HepG2 (cell line): ENCODE measurements around the gene PRR36. TPM values are rescaled to one million over a fixed set of nuclear protein-coding genes. Genes with fewer than 3 reads are reported as not detected.

Experiments used
- CHD2 ChIP-seq: IDR thresholded peaks from 2 replicates; pipeline ENCODE4 v1.6.1; 2011; ENCODE audit warnings: low read depth, low read length, improper control_type of control experiment
- FOSL2 ChIP-seq: sonication (generic); formaldehyde crosslinking; IDR thresholded peaks from 2 replicates; pipeline ENCODE4 v1.4.0; 2020; ENCODE audit warnings: missing genetic modification reagents
- GMEB2 ChIP-seq: IDR thresholded peaks from 2 replicates; pipeline ENCODE4 v1.6.1; 2016; ENCODE audit warnings: missing biosample characterization, missing genetic modification reagents, low read depth
- TRAFD1 ChIP-seq: sonication (generic); formaldehyde crosslinking; IDR thresholded peaks from 2 replicates; pipeline ENCODE4 v1.5.1; 2020; ENCODE audit warnings: missing genetic modification reagents, mild to moderate bottlenecking, borderline replicate concordance
- ZFP37 ChIP-seq: sonication (generic); formaldehyde crosslinking; IDR thresholded peaks from 2 replicates; pipeline ENCODE4 v1.4.0; 2020; ENCODE audit warnings: missing genetic modification reagents, borderline replicate concordance
- ZGPAT ChIP-seq: IDR thresholded peaks from 2 replicates; pipeline ENCODE4 v1.6.1; 2016; ENCODE audit warnings: mild to moderate bottlenecking
- ZNF232 ChIP-seq: sonication (generic); formaldehyde crosslinking; IDR thresholded peaks from 2 replicates; pipeline ENCODE4 v1.4.0; 2020; ENCODE audit warnings: missing genetic modification reagents, borderline replicate concordance
- ZNF367 ChIP-seq: sonication (generic); formaldehyde crosslinking; IDR thresholded peaks from 2 replicates; pipeline ENCODE4 v1.4.0; 2020; ENCODE audit warnings: missing genetic modification reagents, borderline replicate concordance
- ZNF687 ChIP-seq: sonication (generic); formaldehyde crosslinking; IDR thresholded peaks from 2 replicates; pipeline ENCODE4 v1.5.1; 2020; ENCODE audit warnings: mild to moderate bottlenecking, missing genetic modification reagents, moderate library complexity
- ZNF746 ChIP-seq: sonication (generic); formaldehyde crosslinking; IDR thresholded peaks from 2 replicates; pipeline ENCODE4 v1.8.0; 2022; ENCODE audit warnings: mild to moderate bottlenecking, missing genetic modification reagents
- ZNF790 ChIP-seq: sonication (generic); formaldehyde crosslinking; IDR thresholded peaks from 2 replicates; pipeline ENCODE4 v1.8.0; 2022; ENCODE audit warnings: missing genetic modification reagents, mild to moderate bottlenecking, borderline replicate concordance
- polyA plus RNA-seq, 8 experiments: library from polyadenylated mRNA; depleted of rRNA in 3 of 8; stranded (reverse) in 7 of 8; unstranded in 1 of 8; fragments of >200 nt; fragmentation: Illumina TruSeq in 4 of 8; extraction: Trizol in 4 of 8; gene quantifications; 2 replicates each; pipeline versions ENCODE4 v1.2.1 to v1.2.3, GENCODE V29; 2011 to 2016; ENCODE audit warnings: low read depth in 4 of 8, missing spikeins in 1 of 8, mixed read lengths in 1 of 8; ENCODE audit not compliant: insufficient read depth in 1 of 8
- total RNA-seq, 5 experiments: library from RNA; depleted of rRNA; stranded (reverse); fragments of >200 nt; fragmentation: Illumina TruSeq; extraction: Trizol; gene quantifications; 2 replicates each; pipeline ENCODE4 v1.2.3, GENCODE V29; 2016; ENCODE audit warnings: low read depth in 1 of 5
- TF ChIP-seq, protein P1 (sequence below): sonication (generic); formaldehyde crosslinking; IDR thresholded peaks from 2 replicates; pipeline ENCODE4 v1.5.1; 2020; ENCODE audit warnings: mild to moderate bottlenecking, missing genetic modification reagents, borderline replicate concordance

PRR36 gene
- total and polyA plus RNA-seq, 2 of the 13 experiments (the other 11 are each of a cell fraction or from before 2014, with no cell fraction given), result 0.07 to 0.17 TPM

DNA sequence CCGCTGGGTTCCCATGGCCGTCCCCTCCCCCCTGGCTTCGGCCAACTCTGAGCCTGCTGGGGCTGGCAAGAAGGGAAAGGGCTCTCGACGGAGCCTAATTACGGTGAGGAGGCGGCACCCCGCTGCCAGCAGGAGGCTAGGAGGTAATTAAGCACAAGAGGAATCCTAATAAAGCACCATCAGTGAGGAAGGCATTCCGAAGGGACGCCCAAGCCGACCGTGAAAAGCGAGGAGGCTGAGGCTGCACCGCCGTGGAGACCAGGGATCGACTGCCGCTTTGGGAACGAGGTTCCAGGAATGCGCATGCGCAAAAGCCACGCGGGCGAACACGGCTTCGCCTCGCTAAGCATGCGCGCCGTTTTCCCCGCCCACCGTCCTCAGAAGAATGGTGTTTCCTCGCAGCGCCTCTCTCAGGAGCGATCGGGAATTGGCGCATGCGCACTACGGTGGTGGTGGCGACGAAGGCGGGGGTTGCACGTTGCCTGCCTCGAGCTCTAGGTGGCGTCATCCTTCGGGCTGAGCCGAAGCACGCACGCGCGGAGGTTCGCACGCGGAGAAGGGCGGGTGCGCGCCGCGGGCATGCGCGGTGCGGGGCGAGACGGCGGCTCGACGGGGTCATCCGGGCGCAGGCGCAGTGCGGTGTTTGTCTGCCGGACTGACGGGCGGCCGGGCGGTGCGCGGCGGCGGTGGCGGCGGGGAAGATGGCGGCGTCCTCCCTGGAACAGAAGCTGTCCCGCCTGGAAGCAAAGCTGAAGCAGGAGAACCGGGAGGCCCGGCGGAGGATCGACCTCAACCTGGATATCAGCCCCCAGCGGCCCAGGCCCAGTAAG is 29.3 kb upstream of the PRR36 start, which contains the start of gene MAP2K7 (continued):
- TF ChIP-seq GMEB2, result peak; percentile 31; the same call in 1 of the 2 replicates
- no peak for TF ChIP-seq CHD2
- TF ChIP-seq, protein P1, sequence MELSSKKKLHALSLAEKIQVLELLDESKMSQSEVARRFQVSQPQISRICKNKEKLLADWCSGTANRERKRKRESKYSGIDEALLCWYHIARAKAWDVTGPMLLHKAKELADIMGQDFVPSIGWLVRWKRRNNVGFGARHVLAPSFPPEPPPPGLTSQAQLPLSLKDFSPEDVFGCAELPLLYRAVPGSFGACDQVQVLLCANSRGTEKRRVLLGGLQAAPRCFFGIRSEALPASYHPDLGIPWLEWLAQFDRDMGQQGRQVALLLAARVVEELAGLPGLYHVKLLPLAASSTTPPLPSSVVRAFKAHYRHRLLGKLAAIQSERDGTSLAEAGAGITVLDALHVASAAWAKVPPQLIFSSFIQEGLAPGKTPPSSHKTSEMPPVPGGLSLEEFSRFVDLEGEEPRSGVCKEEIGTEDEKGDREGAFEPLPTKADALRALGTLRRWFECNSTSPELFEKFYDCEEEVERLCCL (CRISPR knock-in tag), result 0 out of 2 replicates have a peak, but pooled peaks have one; percentile 85
- peak; percentile 90; the same call in 1 of the 2 replicates for TF ChIP-seq ZGPAT (CRISPR knock-in tag)
- TF ChIP-seq ZFP37 (CRISPR knock-in tag), result peak; percentile 71; the same call in 1 of the 2 replicates
- TF ChIP-seq ZNF367 (CRISPR knock-in tag), result no peak
- peak; percentile 54; the same call in 1 of the 2 replicates for TF ChIP-seq ZNF232
- TF ChIP-seq ZNF746 (CRISPR knock-in tag), result 0 out of 2 replicates have a peak, but pooled peaks have one; percentile 36
- peak; percentile 46; the same call in 1 of the 2 replicates for TF ChIP-seq TRAFD1 (CRISPR knock-in tag)
- peak; percentile 57 for TF ChIP-seq FOSL2 (CRISPR knock-in tag)
- TF ChIP-seq ZNF687, result peak; percentile 98
- peak; percentile 89; the same call in 1 of the 2 replicates for TF ChIP-seq ZNF790 (CRISPR knock-in tag)
